Medulla oblongata (tissue), 1 donor: Measurements from ENCODE around the gene ABCD4.
A peak's percentile ranks its signal among the peaks of the same experiment; 100 is the strongest.
"Not testable (repeated sequence)": the region's sequence is repeated elsewhere in the genome, so short reads cannot be mapped to it uniquely, and the experiment has no call there.

Experiments used
- DNase-seq: peaks from one replicate; pipeline ENCODE4 v3.0.0-alpha.2; 2015; ENCODE audit errors: extremely low spot score

Gene ABCD4

DNA sequence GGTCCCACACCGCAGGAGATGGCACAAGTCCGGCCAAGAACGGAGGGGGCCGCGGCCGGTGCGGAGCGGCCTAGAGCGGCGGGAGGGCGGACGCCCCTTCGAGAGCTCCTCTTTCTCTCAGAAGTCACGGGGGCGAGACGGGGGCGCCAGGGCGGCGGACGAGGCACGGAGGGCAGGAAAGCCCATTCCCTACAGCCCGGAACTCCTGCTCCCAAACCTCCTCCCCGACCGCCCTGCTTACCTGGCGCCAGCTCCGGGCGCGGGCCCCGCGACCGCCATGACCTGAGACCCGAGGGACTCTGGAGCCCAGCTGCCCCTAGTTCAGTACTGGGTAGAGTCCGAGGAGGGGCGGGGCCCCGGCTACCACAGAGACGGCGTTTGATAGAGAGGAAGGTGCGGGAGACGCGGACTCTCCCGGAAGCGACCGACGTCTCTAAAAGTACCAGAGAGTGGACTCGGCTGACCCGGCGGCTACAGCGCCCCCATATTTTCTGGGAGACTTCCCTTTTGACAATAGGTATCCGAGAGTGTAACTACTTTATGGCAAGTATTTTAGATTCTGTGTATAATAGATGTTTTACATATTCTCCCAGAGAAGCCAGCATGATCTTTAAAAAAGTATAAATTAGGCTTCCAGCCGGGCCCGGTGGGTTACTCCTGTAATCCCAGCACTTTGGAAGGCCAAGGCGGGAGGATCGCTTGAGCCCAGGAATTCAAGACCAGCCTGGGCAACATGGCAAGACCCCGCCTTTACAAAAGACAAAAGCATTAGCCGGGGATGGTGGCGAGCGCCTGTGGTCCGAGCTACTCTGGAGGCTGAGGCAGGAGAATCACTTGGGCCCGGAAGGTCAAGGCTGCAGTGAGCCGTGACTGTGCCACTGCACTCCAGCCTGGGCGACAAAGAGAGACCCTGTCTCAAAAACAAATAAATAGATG, at the start of gene ABCD4:
TSS of gene ABCD4 (minus strand) at position 301 of the 936 bp plus-strand sequence. CDS start at position 279, 22 bp downstream.
- DNase-seq = peak; percentile 97

DNA sequence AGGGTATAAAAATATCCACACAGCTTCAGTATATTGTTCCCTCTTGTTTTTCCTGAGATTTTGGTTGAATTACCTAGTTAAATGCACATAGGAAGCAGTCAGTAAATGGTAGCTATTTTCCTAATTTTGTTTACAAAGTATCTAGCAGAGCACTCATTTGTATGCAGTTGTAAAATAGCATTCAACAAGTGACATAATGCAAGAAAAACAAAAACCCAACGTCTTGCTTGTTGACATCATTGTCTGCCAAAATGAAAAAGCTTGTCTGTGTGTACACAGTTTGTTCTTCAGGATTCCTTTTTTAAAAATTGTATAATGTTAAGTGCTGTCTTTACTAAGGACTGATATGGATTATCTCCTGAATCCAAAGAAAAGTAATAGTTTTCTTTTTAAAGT, 48.2 kb upstream of the ABCD4 start:
- no peak for DNase-seq

DNA sequence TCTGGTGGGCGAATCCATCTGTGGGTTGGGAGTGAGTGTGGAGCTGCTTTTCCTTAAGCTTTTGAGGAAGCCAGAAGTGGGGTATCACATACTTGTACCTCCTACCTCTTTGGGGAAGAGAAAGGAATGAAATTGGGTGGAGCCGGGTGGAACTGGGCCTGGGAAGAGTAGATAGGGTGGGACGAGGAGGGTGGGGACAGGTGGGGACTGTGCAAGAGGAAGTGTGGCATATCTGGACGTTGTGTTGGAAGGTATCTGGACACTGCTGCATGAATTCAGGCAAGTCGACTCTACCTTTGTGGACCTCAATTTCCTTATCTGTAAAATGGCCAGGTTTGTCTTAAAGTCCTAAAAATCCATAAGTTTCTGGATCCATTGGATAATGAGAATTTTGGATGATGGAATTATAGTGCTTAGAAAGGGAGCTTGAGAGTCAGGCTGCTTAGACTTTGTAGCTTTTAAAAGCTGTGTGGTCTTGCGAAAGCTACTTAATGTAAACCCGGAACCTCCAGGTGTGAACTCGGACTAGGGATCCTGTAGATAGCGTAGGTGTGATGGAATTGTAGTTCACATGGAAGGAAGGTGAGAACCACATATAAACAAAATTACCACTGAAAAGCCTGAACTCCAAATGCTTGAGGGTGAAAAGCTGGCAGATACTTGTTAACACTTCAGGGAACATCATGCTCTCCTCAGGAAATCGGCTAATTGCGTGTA, 47.6 kb upstream of the ABCD4 start:
- DNase-seq = no peak

DNA sequence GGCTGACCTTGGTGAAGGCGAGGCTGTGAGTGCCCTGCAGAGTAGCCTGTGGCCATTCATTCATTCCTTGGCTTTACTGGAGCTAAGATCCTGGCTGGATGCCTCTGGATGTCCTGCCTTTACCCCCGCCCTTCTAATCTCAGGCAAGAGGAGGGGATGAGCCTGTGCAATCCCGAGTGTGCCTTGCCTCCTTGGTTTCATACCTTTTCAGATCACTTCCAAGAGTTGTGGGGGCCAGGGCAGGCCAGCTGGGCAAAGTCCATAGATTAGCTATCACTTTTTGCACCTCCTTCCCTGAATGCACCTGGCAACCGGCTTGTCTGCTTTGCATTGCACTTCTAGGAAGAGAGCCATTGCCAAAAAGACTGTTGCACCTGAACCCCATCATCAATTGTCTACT, 47.0 kb upstream of the ABCD4 start:
- no peak for DNase-seq

DNA sequence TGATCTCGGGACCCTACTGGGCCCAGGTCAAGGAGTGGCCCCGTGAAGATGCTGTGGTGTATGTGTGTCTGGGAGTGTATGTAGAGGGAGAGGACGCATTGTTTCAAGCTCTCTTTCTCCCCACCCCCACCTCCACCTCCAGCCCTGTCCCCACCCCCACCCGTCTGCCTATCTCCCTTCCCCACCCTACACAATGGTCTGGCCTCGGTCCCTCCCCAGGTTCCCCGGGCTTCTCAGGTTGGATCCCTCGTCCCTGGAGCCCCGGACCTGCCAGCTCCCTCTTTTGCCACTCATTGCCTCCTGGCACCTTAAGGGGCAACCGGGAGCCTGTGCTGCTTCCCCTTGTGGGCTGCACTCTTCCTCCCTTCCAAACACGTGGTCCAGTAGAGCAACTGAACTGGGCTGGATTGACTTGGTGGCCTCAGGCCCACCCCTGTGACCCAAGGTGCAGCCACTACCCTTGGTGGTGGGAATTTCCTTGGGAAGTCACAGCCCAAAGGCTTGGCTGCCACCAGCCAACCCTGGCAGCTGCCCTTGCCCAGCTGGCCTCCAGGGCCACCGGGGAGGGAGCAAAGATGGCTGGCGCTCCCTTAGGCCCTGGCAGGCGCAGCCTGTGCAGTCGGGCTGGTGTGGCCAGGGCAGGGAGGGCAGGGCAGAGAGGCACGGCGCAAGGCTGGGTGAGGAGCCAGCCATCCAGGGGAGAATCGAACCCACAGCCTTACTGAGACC, 46.2 kb upstream of the ABCD4 start:
- DNase-seq = no peak

DNA sequence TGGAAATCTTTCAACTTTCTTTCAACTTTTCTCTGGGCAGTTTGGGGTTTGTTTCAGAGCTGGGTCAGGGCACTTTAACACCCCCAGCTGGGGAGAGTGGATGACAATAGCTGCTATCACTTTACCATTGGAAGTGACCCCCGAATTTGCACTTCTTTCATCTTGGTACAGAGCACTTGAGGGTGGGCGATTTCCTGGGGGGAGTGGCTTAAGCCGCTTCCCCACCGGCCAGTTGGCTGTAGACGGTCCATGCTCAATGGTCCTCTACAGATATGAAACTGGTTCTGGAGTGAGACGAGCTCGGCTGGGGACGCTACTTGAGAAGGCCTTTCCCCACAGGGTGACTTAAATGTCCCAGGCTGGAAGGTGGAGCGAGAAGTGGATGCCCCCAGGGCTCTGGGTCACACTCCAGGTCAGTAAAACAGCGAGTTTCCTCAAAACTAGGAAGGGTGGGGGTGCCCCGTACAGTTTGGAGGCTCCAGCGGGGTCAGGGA, 45.6 kb upstream of the ABCD4 start, which contains the start of gene VRTN:
TSS of gene VRTN (plus strand) at position 231 of the 494 bp plus-strand sequence. CDS start 8,313 bp downstream, outside the sequence.
- no peak for DNase-seq

DNA sequence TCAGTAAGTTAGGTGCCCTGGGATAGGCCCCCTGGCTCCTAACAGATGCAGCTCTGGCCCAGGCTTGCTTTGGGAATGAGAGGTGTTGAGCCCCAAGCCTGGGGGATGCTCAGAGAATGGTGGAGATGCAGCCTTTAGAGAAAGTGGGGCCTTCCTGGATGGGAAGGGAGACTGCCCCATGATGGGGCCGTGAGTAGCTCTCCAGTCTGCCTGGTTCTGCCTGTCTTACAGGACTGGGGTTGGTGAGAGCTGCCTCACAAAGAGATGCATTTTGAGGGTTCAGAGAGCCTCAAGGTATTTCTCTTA, 45.0 kb upstream of the ABCD4 start:
- DNase-seq = no peak

DNA sequence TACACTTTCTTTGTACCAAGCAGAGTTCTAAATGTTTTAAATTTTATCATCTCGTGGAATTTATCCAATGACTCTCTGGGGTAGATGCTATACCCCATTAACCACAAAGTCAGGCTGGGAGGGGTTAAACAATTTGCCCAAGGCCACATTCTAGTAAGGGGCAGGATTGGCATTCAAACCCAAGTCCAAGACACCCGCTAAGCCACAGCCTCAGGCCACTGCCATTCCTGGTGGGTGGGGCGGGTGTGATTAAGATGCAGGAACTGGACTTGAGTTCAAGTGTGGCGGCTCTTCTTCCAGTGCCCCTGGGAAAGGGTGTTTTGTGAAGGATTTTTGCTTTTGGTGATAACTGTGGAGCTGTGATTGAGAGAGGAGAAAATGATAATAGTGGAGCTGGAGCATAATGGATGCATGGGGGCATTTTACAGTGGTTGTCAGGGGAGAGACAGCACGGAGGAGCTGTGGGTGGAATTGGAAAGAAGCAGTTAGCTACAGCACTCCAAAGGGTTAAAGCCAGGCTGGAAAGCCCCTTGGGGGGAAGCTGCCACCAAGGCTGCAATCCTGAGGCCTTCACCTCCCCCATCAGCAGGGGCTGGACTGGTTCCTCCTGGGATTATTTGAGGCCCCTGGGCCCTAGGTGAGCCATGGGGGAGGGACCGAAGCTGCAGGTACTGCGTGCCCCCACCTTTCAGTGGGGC, 44.5 kb upstream of the ABCD4 start:
- DNase-seq = no peak

DNA sequence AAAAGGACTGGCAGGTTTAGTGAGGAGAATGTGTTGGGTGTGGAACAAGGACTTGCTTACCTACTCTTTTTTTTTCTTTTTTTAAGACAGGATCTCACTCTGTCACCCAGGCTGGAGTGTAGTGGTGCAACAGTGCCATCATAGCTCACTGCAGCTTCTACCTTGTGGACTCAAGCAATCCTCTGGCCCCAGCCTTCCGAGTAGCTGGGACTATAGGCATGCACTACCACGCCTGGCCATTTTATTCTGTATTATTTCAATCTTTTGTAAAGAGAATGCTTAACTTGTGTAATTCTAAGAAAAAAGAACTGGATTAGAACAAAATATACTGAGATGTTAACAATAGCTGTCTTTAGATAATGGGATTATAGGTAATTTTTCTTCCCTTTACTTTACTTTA, 43.6 kb upstream of the ABCD4 start:
- no peak for DNase-seq

DNA sequence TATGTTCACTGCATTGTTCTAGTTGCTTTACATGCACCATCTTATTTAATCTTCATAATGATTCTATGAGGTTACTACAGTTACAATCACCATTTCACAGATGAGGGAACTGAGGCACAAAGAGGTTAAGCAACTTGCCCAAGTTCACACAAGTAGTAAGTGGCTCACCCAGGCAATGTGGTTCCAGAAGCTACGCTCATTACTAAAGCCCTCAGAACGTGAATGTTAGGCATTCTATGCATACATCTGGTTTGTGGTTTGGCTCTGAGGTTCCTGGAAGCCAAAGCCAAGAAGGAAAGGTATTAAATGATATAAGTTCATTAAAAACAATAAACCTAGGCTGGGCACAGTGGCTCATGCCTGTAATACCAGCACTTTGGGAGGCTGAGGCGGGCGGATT, 31.2 kb upstream of the ABCD4 start:
- DNase-seq = no peak

DNA sequence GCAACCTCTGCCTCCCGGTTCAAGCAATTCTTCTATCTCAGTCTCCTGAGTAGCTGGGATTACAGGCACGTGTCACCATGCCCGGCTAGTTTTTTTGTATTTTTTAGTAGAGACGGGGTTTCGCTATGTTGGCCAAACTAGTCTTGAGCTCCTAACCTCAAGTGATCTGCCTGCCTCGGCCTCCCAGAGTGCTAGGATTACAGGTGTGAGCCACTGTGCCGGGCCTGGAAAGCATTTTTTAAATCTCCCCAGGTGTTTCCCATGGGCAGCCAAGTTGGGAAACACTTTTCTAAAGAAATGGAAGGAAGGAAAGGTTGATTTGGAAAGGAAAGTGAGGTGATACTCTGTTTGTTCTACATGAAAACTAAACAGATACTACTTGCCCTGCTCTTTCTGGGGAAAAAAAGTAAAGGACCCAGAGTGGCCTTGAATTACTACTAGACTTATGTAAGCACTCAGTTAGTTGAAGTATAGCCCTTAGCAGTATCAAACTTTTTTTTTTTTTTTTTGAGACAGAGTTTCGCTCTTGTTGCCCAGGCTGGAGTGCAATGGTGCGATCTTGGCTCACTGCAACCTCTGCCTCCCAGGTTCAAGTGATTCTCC, 27.3 kb upstream of the ABCD4 start:
- not testable (repeated sequence) for DNase-seq

DNA sequence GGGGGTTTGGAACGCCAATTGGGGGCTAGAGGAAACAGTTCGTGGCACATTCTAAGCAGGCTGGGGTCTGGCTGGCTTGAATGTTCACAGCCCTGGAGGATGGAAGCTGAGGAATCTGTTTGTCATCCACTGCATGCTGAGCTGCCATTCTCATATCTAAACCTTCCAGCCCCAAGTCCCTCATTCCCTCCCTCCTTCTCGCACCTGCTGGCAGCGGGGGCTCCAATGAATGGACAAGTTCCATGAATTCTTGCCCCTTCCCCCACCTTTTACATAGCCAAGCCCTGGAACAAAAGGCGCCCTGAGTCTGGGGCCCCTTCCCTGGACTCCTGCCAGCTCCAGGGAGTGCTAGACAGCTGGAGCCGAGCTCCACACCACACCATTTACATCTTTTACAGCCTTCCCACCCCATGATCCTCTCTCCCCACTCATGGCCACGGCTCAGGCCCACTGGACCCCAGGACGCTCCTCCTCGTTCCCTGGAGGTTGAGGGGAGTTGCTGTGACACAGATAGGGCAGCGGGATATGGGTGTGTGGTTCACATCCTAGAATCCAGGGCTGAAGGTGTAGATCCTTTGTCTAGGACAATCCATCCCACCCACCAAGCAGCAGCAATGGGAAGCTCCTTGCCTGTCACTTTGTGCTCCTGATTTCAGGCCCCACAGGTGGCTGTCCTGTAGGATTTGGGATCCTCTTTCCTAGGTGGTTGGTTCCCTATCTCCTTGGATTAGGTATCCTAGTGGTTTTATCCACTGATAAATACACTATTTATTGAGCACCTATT, 23.8 kb upstream of the ABCD4 start:
- DNase-seq = no peak

DNA sequence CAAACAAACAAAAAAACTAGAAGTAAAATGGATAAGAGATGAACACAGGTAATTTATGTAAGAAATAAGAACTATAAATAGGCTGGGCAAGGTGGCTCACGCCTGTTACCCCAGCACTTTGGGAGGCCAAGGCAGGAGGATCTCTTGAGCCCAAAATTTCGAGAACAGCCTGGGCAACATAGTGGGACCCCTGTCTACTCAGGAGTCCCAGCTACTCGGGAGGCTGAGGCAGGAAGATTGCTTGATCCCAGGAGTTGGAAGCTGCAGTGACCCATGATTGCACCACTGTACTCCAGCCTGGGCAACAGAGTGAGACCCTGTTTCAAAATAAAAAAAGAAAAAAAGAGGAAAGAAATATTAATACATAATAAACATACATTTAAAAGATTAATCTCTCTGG, 22.7 kb upstream of the ABCD4 start:
- DNase-seq = no peak

DNA sequence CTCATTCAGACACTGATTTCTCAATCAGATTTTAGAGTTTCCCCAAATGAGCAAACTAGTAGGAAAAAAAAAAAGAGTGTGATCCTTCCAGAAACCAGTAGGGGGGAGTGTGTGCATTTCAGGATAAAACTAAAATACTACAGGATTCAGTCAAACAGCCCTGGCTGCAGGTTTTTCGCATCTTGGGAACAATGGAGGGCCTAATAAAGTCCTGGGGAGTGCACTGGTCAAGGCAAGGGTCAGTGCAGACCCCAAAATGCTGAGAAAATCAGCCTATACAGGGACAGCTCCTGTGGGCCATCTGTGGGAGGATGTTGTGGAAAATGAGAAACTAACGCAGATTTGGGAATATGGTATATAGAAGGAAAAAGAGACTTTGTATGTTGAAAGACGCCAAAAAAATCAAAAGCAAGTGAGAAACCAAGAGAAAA, 22.2 kb upstream of the ABCD4 start:
- peak; percentile 44 for DNase-seq

DNA sequence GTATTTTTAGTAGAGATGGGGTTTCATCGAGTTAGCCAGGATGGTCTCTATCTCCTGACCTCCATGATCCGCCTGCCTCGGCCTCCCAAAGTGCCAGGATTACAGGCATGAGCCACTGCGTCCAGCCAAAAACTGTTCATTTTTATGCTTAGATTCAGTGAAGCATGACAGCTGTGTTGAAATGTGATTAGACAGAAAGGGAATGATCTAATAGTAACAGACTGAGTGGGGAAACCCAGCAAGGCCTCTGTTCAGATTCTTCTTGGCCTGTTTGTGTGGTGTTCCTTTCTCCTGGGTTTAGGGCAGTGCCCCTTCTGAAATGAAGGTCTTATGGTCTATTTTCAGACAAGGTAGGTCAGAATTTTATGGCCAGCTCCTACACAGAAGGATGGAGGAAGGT, 11.8 kb upstream of the ABCD4 start:
- DNase-seq = no peak

DNA sequence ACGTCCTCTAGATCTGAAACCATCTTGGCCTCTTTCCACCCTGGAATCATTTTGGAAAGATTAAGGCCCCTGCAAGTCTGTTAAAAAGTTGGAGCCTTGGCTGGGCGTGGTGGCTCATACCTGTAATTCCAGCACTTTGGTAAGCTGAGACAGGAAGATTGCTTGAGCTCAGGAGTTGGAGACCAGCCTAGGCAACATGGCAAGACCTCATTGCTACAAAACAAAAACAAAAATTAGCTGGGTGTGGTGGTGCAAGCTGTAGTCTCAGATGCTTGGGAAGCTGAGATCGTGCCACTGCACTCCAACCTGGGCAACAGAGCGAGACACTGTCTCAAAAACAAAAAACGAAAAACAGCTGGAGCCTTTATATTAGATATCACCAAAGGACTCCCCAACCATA, 10.9 kb upstream of the ABCD4 start:
- DNase-seq = no peak

DNA sequence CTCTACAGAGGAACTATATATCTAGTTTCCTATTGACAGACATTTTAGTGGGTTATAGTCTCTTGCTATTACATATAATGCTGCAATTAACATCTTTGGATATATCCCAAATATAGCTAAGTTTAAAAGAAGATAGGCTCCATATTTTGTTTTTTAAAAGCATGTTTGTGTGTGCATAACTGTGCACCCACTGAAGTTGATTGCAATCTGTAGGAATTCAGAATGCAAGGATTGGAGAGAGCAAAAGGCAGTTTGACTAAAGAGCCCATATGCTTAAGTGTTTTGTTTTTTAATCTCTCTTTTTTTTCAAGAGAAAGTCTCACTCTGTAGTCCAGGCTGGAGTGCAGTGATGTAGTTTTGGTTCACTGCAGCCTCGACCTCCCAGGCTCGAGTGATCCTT, 9.4 kb upstream of the ABCD4 start:
- no peak for DNase-seq

DNA sequence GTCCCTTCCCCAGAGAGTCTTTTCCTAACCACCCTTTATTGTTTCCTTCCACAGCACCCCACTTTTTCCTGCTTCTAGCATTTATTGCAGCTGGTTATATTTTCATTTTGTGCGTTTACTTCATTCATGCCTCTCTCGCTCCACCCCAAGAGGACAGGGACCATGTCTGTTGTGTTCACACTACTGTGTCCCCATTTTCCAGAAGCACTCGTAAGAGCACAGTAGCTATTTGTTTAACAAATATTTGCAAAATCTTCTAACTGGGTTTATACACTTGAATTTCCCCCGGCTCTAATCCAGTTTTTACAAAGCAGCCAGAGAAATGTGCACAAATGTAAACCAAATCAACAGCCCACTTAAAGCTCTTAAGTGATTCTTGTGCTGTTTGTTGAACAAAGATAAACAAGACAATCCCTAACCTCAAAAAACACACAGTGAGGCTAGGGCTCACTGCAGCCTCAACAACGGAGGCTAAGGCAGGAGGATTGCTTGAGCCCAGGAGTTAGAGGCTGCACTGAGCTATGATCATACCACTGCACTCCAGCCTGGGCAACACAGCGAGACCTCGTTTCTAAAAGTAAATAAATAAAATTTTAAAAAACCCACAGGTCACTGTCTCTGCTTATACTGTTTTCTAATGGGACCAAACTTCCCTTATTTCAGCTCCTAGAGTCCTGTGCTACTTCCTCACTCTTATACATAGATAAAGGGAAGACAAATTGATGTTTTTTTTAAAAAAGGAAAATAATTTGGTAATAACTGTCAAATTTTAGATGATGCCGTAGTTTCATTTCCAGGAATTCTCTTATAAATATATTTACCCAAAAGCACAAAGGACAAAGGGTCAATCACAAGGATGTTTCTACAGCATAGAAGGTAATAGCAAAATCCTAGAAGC, 6.6 kb upstream of the ABCD4 start:
- no peak for DNase-seq

DNA sequence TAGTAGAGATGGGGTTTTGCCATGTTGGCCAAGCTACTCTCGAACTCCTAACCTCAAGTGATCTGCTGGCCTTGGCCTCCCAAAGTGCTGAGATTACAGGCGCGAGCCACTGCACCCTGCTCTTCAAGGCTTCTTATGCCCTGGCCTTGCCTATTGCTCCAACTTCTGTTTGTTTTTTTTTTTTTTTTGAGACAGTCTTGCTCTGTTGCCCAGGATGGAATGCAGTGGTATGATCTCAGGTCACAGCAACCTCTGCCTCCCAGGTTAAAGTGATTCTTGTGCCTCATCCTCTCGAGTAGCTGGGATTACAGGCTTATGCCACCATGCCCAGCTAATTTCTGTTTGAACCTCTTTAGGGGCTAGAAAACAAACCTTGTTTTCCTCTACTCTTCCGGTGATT, 6.0 kb upstream of the ABCD4 start:
- DNase-seq = no peak
